Left forelimb (tissue), 1 donor: ENCODE data around the gene IL18R1.

Experiments
- DNase-seq: peaks from one replicate; pipeline ENCODE4 v3.0.0-alpha.2; 2018; ENCODE audit warnings: low spot score

Gene IL18R1

DNA sequence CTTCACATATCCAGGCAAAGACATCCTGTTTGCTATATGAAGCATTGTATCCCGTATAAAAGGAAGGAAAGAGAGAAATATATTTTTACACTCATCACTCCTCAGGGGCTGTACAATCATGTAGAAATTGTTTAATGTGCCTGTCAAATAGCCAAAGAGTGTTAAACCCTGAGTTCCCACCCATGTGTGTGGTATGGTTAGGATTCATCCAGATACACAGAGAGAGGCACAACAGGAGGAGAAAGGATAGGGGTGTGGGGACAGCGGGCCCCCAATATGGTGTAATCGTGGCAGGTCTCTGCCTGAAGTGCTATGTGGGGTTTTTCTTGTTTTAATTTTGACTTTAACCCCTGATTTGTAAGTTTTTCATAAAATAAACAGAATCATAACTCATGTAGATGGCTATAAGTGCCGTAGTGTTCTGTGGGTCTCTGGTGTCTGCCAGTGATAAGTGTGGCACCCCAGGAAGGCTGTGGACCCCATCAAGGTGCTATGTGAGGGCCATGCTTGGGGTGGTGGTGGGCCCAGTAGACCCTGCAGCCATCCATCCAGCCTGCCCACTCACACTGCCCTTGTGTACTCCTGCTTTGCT lies 10.2 kb upstream of the IL18R1 start:
- DNase-seq = no peak

GRCh38 chr2:102346381-102347130 lies 9.0 kb upstream of the IL18R1 start:
- DNase-seq = no peak

DNA sequence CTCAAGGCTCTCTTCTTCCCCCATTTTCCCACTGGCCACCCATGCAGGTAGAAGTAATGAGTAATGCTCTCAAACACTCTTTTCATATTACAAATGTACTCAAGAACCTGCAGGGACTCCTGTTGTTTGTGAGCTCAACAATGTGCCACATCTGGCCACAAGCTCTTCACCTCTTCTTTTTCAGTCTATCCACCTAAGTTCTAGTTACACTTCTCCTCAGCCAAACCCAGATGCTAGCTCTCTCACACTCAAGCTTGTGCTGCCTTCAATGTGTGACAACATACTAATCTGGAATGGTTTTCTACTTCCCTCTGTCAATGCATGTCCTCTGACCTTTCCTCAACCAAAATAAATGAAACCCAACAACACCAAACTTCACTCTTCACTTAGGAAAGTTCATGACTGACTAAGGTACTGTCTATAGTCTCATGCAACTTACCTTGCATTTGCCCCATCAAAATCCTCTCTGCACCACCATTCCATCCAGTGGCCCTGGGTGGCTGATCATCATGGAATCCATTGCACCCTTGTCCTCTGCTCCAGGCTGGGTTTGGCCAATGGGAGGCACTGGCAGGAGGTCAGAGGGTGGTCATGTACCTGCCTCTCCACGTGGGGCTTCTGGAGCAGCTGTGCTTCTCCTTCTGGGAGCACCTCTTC lies 5.3 kb upstream of the IL18R1 start:
- DNase-seq = no peak

- no peak for DNase-seq
Observed at GRCh38 chr2:102356381-102356712, 751 bp downstream of the IL18R1 start.

- DNase-seq = no peak
Observed at GRCh38 chr2:102356741-102357140, 1.1 kb downstream of the IL18R1 start.

DNA sequence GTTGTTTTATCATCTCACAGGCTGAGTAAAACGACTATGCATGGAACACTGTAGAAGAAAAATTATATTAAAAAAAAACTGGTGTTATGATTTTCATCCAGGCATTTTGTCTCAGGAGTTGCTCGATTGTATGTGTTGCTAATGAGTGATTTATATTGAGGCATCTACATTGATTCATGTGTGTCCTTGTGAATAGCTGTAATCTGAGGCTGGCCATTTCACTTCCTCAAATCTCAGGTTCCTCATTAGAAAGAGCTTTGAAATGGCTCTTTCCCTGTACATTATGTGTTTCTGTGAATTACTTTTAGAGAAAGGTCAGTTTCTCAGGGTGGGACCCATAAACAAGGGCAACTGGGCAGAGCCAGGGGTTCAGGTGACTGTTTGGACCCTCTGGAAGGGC lies 2.3 kb downstream of the IL18R1 start:
- DNase-seq = no peak

DNA sequence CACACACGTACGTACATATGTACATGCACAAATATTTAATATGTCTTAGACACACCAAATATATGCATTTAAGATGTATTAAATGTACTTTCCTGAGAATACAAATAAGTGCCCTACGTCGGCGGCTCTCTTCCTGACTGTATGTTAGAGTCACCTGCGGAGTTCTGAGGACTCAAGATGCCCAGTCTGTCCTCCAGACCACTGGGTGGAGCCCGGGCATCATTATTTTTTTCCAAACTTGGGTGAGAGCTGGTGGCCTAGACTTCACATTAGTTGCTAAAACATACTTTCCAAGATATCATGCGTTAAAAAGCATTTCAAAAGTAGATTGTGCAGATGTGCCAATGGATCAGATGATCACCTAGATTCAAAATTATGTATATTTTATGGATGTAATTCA lies 2.9 kb downstream of the IL18R1 start:
- no peak for DNase-seq

GRCh38 chr2:102359527-102359926 lies 3.9 kb downstream of the IL18R1 start:
- no peak for DNase-seq

DNA sequence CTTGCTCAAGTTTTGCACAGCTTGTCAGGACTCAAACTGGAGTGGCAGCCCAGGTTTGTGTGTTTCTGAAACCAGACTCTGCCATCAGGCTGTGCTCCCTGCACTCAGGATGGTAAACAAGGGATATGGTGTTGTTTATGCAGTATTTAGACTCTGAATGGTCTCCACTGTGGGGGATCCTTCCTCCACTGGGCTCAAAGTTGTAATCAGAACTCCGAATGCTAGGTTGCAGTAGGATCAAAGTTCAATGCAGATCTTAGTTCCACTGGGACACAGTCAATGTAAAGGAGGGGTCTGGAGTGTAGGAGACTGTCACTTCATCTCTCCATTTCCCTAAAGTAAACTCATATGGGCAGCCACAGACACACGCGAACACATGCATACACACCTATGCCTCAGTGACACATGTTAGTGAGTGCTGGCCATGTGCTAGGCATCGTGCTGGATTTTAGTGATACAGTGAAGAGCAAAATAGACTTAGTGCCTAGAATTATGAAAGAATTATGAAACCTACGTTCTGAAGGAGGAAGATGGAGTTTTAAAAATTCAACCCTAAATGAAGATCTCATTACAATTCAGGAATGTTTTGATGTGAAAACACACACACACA lies 6.1 kb downstream of the IL18R1 start:
- no peak for DNase-seq

DNA sequence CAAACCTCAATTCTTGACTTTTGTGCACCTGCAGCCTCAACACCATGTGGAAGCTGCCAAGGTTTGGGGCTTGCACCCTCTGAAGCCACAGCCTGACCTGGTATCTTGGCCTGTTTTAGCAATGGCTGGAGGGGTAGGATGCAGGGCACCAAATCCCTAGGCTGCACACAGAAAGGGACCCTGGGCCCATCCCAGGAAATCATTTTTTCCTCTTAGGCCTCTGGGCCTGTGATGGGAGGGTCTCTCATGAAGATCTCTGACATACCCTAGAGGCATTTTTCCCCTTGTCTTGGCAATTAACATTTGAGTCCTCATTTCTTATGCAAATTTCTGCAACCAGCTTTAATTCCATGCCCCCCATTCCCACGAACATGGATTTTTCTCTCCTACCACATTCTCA lies 10.2 kb downstream of the IL18R1 start:
- DNase-seq = no peak

GRCh38 chr2:102366406-102367112 lies 11.0 kb downstream of the IL18R1 start:
- DNase-seq = no peak

- no peak for DNase-seq
Observed at GRCh38 chr2:102367331-102367971, 11.9 kb downstream of the IL18R1 start.

GRCh38 chr2:102368461-102369109 lies 13.0 kb downstream of the IL18R1 start:
- no peak for DNase-seq

DNA sequence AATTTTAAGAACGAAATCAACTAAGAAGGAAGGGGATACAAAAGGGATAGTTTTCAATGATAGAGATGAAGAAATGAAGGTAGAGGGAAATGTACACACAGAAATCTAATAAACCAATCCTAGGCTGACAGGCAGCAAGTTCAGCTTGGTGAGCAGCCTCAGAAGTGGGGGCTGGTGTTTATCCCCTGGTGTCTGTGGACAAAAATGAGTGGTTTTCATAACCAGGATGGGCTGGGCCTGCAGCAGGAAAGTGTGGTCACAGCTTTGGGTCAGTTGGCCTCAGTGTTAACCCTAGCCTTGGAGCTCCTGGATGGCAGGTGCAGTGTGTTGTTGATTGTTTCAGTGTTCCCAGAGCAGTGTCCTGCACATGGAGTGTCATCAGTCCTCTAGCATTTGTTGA lies 14.3 kb downstream of the IL18R1 start:
- DNase-seq = no peak

- DNase-seq = no peak
Observed at GRCh38 chr2:102376052-102376591, 20.5 kb downstream of the IL18R1 start.

- DNase-seq = no peak
Observed at GRCh38 chr2:102383722-102384121, 28.1 kb downstream of the IL18R1 start.

DNA sequence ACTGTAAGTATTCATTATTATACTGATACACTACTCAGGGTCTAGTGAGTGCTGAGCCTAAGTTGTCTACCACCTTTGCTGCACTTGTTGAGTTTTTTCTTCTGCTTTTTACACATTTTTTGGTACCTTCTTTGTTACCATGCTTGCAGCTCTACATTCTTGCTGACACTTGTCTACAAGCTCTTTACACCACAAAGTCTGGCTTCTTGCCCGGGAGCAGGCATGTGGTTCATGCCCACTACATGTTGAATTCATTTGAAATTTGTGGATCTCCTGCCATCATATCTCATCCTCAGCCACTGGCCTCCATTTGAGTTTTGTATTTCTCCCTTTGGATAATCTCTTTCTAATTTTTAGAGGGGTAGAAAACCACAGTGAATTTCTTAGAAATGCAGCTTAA lies 29.9 kb downstream of the IL18R1 start:
- DNase-seq = no peak

- DNase-seq = no peak
Observed at GRCh38 chr2:102386004-102386403, 30.4 kb downstream of the IL18R1 start.

DNA sequence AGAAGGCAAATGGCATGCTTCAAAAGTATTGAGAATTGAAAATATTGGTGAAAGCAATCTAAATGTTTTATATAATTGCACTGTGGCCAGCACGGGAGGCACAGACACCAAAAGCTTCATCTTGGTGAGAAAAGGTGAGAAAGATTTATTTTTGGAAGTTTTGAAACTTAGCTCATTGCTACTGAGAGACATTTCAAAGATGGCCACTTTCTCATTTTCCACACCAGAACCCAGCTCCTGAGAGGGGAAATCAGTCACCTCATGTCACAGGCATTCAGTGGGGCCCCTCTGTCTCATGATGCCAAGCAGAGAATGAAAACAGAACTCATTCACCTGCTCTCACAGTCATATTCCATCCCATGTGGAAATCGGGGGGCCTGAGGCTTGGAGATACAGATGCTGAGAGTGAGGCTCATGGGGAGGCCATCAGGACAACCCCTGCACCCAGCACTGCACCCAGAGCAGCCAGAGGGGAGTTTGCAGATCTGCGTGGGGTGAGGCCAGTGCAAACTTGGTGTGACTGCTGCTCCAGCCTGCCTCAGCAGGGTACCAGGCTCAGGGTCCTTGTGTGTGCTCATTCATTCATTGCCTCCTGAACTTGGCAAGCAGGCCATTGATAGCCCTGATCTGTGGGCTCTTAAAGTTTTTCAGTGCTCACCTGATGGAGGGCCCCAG lies 31.4 kb downstream of the IL18R1 start:
- DNase-seq = no peak

- no peak for DNase-seq
Observed at GRCh38 chr2:102387763-102388546, 32.4 kb downstream of the IL18R1 start.
